ENCODE results near the gene NUP50. TPM values are rescaled to one million over a fixed set of nuclear protein-coding genes. Genes with fewer than 3 reads are reported as not detected.

The NUP50 gene
- total RNA-seq, 1 experiment from 2014 or later = 128 TPM

GRCh38 chr22:45203150-45203951, 39.6 kb downstream of the NUP50 start:
- no peaks in the 10 kb centered on the region for H3K27me3 ChIP-seq (replicated peaks; ENCODE audit: control insufficient read depth, insufficient read depth, low read length)
- Mint-ChIP-seq H3K27ac (ENCODE audit: unreplicated experiment) (no peak overlapping the region), H3K36me3 (ENCODE audit: insufficient read depth, unreplicated experiment) (no peaks in the 10 kb centered on the region), H3K27me3 (ENCODE audit: insufficient read depth, unreplicated experiment) (no peaks in the 10 kb centered on the region), H3K4me1 (ENCODE audit: low read depth, unreplicated experiment) (peaks cover 17% of the 10 kb centered on the region), H3K9me3 (ENCODE audit: unreplicated experiment) (no peaks in the 10 kb centered on the region), H3K4me3 (ENCODE audit: unreplicated experiment) (no peak overlapping the region)
- DNase-seq = no peak
- BruUV-seq (replicated peaks) = no TSS peak
- intact Hi-C loops (cut with micrococcal nuclease; ENCODE audit: unreplicated experiment) = no loop called here
- TF ChIP-seq, protein P1, sequence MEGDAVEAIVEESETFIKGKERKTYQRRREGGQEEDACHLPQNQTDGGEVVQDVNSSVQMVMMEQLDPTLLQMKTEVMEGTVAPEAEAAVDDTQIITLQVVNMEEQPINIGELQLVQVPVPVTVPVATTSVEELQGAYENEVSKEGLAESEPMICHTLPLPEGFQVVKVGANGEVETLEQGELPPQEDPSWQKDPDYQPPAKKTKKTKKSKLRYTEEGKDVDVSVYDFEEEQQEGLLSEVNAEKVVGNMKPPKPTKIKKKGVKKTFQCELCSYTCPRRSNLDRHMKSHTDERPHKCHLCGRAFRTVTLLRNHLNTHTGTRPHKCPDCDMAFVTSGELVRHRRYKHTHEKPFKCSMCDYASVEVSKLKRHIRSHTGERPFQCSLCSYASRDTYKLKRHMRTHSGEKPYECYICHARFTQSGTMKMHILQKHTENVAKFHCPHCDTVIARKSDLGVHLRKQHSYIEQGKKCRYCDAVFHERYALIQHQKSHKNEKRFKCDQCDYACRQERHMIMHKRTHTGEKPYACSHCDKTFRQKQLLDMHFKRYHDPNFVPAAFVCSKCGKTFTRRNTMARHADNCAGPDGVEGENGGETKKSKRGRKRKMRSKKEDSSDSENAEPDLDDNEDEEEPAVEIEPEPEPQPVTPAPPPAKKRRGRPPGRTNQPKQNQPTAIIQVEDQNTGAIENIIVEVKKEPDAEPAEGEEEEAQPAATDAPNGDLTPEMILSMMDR (IDR thresholded peaks at IDR 0.05; ENCODE audit: insufficient read depth in 1 of 2, low read depth in 1 of 2, low read length in 1 of 2, severe bottlenecking in 1 of 2, unreplicated experiment in 1 of 2) = no peak
- CTCF ChIA-PET = interaction anchor here (0.8 kb wide), 1 partner anchor 27 kb away, joined by 7 read pairs; no protein-coding TSS in a partner anchor
- H3K9me3 ChIP-seq = no peaks in the 10 kb centered on the region
- POLR2A ChIA-PET = no interaction called here
- H3K36me3 ChIP-seq (ENCODE audit: control insufficient read depth, insufficient read depth, low read length) = no peaks in the 10 kb centered on the region; the same call in 1 of the 2 replicates
- peaks cover 19% of the 10 kb centered on the region for H3K4me1 ChIP-seq
- H3K4me3 ChIP-seq (ENCODE audit: low read depth, low read length) = no peak overlapping the region

- Histone ChIP-seq H3K36me3 (ENCODE audit: control insufficient read depth, insufficient read depth, low read length) (no peaks in the 10 kb centered on the region; the same call in 1 of the 2 replicates), H3K27me3 (replicated peaks; ENCODE audit: control insufficient read depth, insufficient read depth, low read length) (no peaks in the 10 kb centered on the region), H3K9me3 (no peaks in the 10 kb centered on the region), H3K4me3 (ENCODE audit: low read depth, low read length) (no peak overlapping the region), H3K4me1 (peaks cover 19% of the 10 kb centered on the region)
- no peak overlapping the region for H3K4me3 Mint-ChIP-seq (ENCODE audit: unreplicated experiment)
- H3K36me3 Mint-ChIP-seq (ENCODE audit: insufficient read depth, unreplicated experiment) = no peaks in the 10 kb centered on the region
- TF ChIP-seq, protein P1 (IDR thresholded peaks at IDR 0.05; ENCODE audit: insufficient read depth in 1 of 2, low read depth in 1 of 2, low read length in 1 of 2, severe bottlenecking in 1 of 2, unreplicated experiment in 1 of 2) = no peak
- BruUV-seq (replicated peaks) = no TSS peak
- intact Hi-C loops (cut with micrococcal nuclease; ENCODE audit: unreplicated experiment) = no loop called here
- H3K9me3 Mint-ChIP-seq (ENCODE audit: unreplicated experiment) = no peaks in the 10 kb centered on the region
- H3K4me1 Mint-ChIP-seq (ENCODE audit: low read depth, unreplicated experiment) = peaks cover 17% of the 10 kb centered on the region
- DNase-seq = no peak
- ChIA-PET CTCF (no interaction called here), POLR2A (no interaction called here)
- no peak overlapping the region for H3K27ac Mint-ChIP-seq (ENCODE audit: unreplicated experiment)
- H3K27me3 Mint-ChIP-seq (ENCODE audit: insufficient read depth, unreplicated experiment) = no peaks in the 10 kb centered on the region
These were observed 40.5 kb downstream of the NUP50 start for GRCh38 chr22:45204241-45204640.

DNA sequence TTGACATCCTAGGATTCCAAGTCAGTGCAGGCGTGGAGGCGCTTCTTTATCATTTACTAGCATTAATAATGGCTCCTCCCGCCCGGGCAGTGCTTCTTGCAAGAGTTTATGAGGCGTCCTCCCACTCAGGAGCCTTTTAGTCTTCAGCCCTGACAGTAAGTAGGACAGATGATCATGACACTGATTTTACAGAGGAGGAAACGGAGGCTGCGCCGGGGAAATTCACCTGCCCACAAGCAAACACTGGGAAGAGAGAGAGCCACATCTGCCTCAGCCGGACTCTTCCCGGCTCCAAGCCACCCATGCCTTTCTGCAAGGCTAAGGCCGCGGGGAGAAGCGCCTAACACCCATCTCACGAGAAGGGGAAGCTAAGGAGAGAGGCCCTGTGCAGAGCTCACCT, 41.1 kb downstream of the NUP50 start:
- Mint-ChIP-seq H3K4me1 (ENCODE audit: low read depth, unreplicated experiment) (peaks cover 17% of the 10 kb centered on the region), H3K27me3 (ENCODE audit: insufficient read depth, unreplicated experiment) (no peaks in the 10 kb centered on the region), H3K9me3 (ENCODE audit: unreplicated experiment) (no peaks in the 10 kb centered on the region), H3K36me3 (ENCODE audit: insufficient read depth, unreplicated experiment) (no peaks in the 10 kb centered on the region), H3K4me3 (ENCODE audit: unreplicated experiment) (no peak overlapping the region), H3K27ac (ENCODE audit: unreplicated experiment) (no peak overlapping the region)
- no peaks in the 10 kb centered on the region for H3K9me3 ChIP-seq
- no peak overlapping the region for H3K4me3 ChIP-seq (ENCODE audit: low read depth, low read length)
- H3K27me3 ChIP-seq (replicated peaks; ENCODE audit: control insufficient read depth, insufficient read depth, low read length) = no peaks in the 10 kb centered on the region
- TF ChIP-seq, protein P1 (IDR thresholded peaks at IDR 0.05; ENCODE audit: insufficient read depth in 1 of 2, low read depth in 1 of 2, low read length in 1 of 2, severe bottlenecking in 1 of 2, unreplicated experiment in 1 of 2) = no peak
- no peaks in the 10 kb centered on the region; the same call in 1 of the 2 replicates for H3K36me3 ChIP-seq (ENCODE audit: control insufficient read depth, insufficient read depth, low read length)
- POLR2A ChIA-PET = no interaction called here
- CTCF ChIA-PET = no interaction called here
- intact Hi-C loops (cut with micrococcal nuclease; ENCODE audit: unreplicated experiment) = no loop called here
- BruUV-seq (replicated peaks) = no TSS peak
- no peak for DNase-seq
- peaks cover 19% of the 10 kb centered on the region for H3K4me1 ChIP-seq

Data from Caco-2 (cell line).